ENCODE measurements around the gene SHB.

Gene SHB

DNA sequence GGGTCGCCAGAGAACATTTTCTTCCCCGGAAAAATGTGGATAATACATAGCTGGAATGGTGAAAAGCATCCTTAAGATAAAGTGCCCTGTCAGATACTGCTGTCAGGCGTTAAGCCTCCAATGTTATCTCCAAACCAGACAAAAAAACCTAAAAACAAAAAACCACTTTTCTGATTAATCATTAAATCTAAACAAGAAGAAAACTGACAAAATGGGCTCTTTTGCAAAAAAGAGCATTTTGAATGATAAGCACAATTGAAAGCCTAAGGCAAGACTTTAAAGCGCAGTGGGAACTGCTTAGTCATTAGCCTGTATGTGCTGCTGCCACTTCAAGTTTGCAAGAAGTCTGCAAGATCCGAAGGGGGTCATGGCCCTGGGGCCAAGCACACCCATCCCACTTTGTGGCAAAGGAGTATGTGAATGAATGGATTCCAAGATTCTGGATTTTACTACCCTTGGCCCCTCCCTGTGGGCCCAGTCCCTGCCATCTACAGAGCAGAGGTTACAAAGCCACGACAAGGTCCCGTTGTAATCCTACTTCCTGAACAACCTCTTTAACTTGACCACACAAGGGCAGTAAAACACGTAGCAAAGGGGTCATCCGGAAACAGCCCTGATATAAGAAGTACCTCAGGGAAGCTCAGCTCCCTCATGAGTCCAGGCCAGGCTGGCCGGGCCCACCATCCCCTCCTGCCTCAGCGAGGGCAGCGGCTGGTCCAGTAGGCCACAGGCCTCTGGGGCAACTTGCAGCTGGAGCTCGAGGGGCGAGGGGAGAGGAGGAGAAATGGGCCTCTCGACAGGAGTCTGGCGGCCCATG is 29.7 kb downstream of the SHB start:
- no peak for DNase-seq

DNA sequence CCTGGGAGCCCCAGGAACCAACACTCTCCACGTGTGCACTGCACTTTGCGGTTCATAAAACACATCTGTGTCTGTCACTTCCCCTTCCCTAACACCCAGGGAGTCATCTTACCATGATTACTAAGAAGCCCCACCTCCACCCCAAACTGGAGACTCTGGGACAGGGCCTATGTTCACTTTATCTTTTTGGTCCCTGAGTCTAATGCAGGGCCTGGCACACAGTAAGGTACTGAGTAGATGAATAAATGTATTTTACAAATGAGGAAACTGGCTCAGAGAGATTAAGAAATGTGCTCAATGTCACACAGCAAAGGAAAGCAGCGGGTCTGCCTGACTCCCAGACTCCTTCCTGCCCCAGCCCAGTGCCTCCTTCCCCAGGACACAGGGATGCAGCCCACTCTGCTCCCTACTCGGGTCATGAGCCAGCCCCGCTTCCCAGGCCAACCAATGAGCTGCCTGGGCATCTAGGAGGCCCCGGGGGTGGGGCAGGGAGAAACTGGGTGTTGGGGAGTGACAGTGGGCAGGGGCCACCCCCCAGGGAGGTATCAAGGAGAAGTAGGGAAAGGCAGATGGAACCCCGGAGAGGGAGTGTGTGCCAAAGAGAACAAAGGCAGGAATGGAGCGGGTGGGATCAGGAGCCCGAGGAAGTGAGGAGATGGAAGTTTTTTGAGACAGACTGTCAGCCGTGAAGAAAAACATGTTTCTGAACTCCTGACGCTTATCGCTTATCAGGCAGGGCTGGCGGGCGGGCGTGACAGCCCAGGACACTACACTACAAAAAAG is 30.5 kb downstream of the SHB start:
- DNase-seq, result no peak

GRCh38 chr9:38037981-38038306 is 31.1 kb downstream of the SHB start:
- no peak for DNase-seq

GRCh38 chr9:38036359-38037084 is 32.5 kb downstream of the SHB start:
- no peak for DNase-seq

GRCh38 chr9:38035873-38036272 is 33.2 kb downstream of the SHB start:
- DNase-seq, result no peak

GRCh38 chr9:38033941-38034340 is 35.1 kb downstream of the SHB start:
- DNase-seq, result no peak

DNA sequence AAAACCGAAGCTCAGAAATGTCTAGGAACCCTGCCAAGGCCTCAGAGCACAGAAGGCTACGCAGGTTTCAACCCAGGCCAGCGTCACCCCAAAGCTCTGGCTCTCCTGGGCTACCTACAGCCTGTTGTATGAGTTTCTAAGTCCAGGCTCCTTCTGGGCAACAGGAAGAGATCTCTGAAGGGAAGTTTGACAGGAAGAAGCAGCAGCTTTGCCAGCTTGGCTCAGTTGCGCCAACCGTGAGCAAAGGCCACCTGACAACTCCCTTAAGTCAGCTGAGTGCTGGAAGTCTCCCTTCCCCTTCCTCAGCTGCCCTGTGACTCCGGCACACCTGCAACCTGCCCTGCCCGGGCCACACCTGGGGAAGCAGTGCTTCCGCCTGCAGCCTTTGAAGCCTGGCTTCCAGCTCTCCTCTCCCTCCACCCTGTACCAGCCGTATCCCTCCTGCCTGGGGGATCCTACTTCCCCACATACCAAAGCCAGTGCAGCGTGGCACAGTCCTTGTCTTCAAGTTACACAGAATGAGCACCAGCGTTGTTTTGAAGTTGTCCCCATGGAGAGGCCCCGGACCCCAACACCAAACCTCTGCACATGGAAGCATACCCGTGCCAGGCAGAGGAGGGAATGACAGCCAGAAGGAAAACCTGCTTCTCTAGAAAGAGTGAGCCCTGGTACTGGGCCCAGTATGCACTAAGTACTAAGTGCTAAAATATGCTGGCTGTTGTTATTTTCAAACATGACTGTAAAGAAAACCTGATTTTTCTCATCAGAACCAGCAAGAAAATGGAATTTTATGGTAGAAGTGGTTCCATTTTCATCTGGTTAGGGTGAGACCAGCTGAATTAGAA is 36.5 kb downstream of the SHB start:
- no peak for DNase-seq

GRCh38 chr9:38031594-38031993 is 37.4 kb downstream of the SHB start:
- DNase-seq, result no peak

- no peak for DNase-seq
Measured at GRCh38 chr9:38030658-38031057, 38.4 kb downstream of the SHB start.

- DNase-seq, result no peak
Measured at GRCh38 chr9:38029915-38030638, 39.0 kb downstream of the SHB start.

- DNase-seq, result no peak
Measured at GRCh38 chr9:38027714-38028113, 41.3 kb downstream of the SHB start.

DNA sequence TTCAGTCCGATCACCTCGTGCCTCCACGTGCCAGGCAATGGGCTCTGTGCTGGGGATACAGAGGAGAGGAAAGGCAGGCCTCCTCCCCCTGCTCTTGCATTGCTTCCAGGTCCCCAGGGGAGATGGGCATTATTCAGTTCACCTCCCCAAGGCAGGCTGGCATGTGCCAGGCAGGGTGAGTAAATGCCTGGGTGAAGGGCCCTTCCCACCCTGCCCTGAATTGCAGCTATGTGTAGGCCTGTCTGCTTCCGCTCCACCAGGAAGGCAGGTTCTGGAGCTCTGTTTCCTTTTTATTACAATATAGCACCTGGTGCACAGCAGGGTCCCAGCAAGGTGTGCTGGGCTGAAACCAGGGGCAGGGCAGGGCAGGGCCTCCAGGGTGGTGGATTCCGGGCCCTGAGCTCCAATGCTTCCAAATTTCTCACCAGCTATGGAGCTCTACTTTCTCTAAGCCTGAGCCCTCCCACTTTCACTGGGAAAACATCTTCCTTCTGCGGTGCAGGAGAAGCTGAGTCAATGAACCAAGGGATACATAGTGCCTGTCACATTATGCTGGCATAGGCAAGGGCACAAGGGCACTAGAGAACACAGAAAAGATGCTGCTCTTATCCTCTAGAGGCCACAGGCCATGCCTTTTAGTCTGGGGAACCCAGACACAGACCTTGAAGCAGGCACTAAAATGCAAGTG is 42.0 kb downstream of the SHB start:
- no peak for DNase-seq

DNA sequence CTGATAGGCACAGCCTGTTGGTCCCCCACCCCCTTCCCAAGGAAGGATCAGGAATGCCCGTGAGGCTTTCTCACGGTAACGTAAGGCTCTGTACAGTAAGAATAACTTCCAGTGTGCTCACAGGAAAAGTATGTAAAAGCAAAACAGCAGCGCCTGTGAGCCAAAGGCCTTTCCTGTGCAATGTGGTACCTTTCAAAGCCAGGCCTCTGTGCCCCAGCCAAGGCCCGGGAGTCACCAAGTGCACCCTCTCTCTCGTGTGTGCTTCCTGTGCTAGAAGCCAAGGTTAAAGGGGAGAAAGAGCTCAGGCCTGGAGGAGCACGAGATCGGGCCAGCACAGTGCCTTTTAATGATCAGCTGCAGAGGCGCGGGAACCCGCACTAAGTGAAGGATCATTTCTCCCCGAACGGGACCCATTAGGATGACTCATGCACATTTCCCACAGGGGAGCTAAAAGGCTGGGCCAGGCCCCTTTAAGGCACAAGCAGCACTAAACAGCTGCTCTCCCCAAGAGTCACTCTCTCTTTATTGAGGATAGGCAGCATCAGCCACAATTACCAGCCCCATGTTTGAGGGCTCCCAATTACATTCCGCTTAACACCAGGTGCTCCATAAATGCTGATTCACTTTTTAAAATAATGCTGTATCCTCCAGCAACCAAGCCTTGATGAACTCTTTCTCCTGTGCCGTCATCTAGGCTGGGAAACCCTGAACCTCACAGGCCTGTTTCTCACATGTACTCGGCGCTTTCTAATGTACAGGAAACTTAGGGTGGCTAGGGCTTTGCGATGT is 42.8 kb downstream of the SHB start:
- DNase-seq, result no peak

- DNase-seq, result no peak
Measured at GRCh38 chr9:38025166-38025565, 43.9 kb downstream of the SHB start.

- DNase-seq, result no peak
Measured at GRCh38 chr9:38024036-38024681, 44.9 kb downstream of the SHB start.

DNA sequence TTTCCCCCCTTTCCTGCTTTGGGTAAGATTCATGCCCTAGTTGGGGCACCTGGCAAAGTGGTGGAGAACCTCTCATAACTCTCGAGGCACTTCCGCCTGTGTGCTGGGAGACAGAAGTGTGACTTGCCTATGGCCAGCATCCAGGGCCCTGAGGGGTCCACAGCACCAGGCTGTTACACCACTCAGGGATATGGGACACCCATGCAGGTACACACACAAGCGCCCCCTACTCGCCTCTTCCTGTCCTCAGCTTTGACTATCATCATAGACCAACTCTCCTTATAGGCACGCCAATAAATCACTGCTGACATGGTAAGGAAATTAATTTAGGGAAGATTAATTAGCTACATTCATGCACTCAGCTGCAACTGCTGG is 45.4 kb downstream of the SHB start:
- DNase-seq, result no peak

DNA sequence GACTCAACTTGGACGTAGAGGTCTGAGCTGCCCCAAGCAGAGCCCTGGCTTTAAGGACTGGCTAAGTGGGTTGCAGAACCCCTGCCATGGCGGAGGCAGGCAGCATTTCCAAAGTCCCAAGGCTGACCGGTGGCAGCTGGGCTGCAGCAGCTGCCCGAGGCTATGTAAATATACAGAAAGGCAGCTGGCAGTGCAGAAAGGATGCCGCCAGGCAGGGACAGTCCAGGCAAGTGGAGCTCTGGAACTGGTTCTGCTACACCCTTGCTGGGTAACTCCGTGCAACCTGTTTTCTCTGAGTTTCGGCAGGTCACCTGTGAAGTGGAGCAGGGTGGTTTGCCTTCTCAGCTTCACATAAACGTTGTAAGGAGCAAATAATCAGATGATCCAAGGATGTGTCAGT is 46.0 kb downstream of the SHB start:
- no peak for DNase-seq

- no peak for DNase-seq
Measured at GRCh38 chr9:38022203-38022895, 46.7 kb downstream of the SHB start.
